GM18526 (cell line): ENCODE results near the gene NANOS2.

Source experiments
- POLR2A ChIP-seq: IDR thresholded peaks from 3 replicates; pipeline ENCODE4 v1.6.1; 2011; ENCODE audit not compliant: insufficient read length; ENCODE audit errors: extremely low read depth

The NANOS2 gene

DNA sequence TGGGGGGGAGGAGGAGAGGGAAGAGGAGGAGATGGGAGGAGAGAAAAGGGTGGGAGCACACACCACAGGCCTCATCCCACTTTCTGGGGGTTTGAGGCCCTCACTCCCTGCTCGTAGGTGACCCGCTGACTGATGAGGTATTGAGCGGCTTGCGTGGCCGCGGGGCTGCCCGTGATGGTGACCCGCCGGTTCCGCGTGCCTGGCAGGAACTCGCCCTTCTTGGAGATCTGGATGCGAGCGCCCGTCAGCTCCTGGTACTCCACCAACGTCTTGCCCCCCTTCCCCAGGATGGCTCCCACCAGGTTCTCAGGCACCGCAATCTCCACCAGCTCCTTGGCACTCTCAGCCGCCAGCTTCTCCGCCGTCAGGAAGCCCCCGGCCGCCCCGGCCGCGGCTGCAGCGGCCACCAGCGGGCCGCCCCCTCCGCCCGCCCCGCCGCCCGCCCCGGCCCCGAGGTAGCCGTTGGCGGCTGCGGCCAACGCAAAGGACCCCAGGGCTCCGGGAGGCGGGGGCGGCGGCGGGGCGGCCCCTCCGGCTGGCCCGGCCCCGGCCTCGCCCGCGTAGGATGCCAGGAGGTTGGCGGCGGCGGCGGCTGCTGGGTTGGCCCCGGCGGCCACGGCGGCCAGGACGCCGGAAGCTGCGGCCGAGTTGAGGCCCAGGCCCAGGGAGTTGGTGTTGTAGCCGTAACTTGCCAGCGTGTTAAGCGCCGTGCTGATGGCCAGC is 25.4 kb upstream of the NANOS2 start:
- TF ChIP-seq POLR2A: no peak

DNA sequence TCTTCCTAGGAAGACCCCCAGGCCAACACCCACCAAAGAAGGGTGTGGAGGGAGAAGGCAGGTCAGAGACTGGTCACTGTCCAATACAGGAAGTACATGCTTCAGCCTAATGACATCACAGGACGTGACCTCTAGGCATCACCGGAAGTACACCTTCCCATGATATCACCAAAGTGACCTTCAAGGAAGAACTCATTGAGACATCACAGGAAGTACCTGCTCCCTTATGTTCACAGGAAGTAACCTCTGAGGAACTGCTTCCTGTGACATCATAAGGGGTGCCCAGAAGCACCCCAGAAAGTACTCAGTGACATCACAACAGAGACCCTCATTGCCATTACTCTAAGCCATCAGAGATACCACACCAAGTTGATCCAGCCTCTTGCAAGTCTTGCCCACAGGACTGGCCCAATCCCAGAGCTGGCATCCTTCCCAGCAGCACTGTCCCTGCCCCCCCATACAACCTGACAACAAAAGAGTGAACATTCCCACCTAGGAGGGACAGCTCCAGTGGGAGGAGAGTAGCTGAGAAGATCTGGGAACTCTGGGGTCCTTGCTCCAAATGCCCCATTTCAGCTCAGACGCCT is 24.2 kb upstream of the NANOS2 start:
- no peak for TF ChIP-seq POLR2A

DNA sequence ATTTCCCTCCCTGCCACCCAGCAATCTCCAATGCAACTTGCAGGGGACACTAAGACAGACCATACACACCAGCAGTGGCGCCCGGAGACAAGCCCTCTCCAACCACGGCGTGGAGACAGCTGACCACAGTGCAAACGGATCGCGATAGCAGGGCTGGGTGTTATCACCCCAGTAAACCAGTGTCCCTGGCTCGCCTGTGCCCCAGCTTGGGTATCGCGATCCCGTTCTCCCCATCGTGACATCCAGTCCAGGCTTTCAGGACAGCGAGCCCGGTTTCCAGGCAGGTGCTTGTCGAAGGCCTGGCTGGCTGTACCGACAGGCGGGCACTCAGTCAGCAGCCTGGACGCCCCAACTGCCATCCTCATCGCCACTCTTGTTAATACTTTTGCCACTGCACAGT is 20.7 kb upstream of the NANOS2 start:
- no peak for TF ChIP-seq POLR2A

DNA sequence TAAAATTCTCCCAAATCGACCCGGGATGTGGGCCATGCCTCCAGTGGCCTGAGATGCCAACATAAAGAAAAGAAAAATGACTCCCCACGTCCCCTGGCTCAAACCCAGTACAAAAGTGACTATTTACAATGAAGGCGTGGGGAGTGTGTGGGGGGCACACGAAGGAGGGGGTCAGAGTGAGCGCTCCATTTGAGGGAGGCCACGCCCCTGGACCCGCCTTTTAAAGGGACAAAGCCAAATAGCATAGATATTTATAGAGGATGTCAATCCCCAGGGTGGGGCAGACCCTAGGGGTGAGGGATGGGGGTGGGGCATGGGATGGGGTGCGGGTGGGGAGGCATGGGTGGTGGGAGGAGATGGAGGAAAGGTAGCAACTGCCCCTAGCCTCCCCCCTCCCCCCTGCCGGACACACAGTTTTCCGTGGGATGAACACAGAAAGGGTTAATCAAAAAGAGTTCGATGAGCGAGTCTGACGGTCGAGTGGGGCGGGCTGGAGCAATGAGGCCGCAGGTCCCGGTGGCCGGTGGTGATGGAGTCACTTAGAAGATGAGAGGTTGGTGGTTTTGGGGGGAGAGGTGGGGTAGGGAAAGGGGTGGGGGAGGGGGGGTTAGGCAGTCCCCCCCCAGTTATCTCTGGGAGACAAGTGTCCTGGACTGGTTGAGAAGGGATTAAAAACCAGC is 20.1 kb upstream of the NANOS2 start:
- TF ChIP-seq POLR2A: no peak

DNA sequence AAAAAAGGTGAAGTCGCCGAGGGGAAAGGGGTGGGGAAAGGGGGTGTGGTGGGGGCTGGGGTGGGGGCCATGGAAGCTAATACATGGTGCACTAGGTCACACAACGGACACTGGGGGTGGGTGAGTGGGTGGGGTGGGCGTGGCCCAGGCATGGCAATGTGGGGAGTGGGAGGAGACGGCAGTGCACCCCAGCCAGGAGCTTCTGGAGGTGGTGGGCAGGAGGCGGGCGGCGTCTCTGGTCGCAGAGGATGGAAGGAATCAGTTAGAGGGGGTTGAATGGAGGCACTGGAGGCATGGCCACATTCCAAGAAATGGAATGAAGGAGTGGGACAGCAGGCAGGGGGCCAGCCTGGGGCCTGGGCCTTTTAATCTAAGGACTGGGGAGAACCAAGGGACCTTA is 19.2 kb upstream of the NANOS2 start:
- no peak for TF ChIP-seq POLR2A

DNA sequence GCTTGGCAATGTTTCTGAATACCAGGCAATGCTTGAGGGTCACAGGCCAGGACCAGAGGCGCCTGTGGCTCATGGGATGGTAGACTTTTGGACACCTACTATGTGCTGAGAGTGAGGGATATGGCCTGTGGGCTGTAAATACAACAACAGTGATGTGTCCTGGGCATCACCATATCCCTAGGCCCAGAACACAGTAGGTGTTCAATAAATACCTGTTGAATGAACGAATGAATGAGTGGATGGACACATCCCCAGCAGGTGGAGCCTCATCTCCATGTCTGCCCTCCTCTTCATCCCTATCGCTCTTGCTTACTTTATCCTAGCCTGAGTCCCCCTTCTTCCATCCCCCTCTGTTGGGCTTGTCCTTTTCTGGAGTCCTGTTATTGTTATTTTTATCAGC is 16.5 kb upstream of the NANOS2 start:
- TF ChIP-seq POLR2A: no peak

DNA sequence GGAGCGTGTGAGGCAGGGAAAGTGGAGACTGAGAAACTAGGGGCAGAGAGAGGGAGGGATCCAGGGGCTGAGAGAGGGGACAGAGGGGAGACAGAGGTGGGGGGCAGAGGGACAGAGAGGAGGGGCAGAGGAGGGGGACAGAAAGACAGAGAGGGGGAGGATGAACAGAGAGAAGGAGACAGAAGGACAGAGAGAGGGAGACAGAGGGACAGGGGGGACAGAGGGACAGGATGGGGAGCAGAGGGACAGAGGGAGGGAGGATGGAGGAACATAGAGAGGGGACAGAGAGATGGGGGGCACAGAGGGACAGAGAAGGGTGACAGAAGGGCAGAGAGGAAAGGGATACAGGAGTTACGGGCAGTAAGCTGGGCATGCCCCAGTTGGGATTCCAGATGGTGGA is 14.7 kb upstream of the NANOS2 start:
- TF ChIP-seq POLR2A: no peak

DNA sequence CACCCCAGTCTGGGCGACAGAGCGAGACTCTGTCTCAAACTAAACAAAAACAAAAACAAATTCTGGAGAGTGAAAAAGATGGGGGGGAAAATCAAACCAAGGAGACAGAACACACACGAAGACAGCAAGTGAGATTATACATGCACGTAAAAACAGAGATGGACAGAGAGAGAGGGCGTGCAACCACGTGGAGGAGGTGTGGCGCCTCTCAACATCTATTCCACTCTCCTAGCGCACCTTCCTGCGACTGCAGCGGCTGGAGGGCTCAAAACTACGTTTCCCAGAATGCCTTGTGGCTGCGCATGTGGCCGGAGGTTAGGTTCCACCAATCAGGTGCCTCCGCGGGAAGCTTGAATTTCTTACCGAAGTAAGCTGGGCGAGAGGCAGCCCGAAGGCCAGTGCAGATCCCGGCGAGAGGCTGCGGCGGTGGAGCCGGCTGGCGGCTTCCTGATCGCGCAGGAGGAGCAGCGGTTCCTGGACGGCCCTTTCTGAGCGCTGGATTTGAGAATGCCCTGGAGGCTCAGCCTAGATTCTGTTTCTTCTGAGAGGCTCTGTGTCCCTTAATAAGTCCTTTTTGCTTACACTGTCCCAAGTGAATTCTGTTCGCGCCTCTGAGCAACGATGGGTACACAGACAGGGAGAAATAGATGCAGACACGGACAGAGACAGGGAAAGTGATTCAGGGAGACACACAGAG is 13.1 kb upstream of the NANOS2 start:
- TF ChIP-seq POLR2A: peak; percentile 53

DNA sequence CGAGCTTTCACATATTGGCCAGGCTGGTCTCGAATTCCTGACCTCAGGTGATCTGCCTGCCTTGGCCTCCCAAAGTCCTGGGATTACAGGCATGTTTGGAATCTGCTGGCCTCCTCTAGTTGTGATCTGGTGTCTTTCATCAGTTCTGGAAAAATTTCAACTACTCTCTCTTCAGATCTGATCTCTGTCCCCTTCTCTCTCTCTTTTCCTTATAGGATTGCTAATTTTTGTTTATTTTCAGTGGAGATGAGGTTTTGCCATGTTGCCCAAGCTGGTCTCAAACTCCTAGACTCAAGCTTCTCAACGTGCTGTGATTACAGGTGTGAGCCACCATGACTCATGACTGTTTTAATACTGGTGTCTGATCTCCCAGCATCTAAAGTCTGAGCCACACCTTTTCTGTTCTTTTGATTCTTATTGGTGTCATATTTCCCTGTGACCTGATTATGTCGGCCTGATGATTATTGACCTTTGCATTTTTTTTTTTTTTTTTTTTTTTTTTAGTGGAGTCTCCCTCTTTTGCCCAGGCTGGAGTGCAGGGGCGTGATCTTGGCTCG is 10.4 kb upstream of the NANOS2 start:
- TF ChIP-seq POLR2A: no peak

DNA sequence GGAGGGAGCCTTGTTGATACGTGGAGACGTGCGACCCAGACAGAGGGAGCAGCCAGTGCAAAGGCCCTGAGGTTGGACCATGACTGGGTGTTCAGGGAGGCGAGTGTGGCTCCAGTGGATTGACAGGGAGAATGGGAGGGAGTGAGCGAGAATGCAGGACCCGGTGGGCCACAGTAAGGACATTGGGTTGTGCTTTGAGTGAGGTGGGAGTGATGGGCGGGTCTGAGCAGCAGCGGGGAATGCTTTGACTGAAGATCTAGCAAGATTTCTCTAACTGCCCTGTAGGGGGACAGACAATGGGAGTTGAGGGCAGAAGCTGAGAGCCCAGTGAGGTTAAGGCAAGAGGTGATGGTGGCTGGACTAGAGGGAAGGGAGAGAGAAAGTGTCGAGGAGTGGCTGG is 7.7 kb upstream of the NANOS2 start:
- no peak for TF ChIP-seq POLR2A

DNA sequence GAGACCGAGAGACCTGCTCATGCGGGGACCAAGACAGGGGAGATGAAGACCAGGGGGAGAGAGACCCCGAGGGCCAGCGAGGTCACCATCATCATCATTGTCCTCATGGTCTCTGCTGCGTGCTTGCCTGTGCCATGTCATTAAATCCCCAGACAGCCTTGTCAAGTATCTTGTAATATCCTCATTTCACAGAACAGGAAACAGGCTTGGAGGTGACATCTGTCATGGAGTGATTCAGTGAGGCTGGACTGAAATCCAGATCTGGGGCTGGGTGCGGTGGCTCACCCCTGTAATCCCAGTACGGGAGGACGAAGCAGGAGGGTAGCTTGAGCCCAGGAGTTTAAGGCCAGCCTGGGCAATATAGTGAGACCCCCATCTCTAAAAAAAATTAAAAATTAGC is 5.9 kb upstream of the NANOS2 start:
- TF ChIP-seq POLR2A: no peak

DNA sequence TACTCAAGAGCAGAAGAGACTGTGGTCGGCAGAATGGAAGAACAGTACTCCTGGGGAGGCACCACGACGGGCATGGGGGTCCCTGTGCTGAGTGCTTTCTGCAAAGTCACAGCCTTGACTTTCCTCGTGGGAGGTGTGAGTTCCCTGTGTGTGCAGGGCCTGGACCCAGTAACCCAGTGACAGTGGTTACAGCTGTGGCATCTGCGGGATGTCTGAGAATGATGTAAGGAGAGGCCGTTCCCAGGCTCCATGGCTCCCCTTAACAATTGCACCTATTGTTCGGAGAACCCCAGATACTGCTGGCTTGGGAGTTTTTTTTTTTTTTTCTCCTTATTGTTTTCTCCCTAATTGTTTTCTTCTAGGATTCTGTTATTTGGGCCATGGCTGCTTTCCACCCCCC is 5.1 kb upstream of the NANOS2 start:
- TF ChIP-seq POLR2A: no peak

DNA sequence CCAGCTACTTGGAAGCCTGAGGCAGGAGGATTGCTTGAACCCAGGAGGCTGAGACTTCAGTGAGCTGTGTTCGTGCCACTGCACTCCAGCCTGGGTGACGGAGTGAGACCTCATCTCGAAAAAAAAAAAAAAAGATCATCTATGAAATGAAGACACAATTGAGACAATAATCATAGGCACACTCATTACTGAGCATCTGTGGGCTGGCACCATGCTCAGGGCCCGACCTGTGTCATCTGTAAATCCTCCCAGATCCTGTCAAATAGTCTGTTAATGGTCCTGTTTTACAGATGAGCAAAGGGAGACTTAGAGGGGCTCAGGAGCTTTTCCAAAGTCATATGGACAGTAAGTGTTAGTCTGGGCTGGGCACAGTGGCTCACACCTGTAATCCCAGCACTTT is 4.1 kb upstream of the NANOS2 start:
- no peak for TF ChIP-seq POLR2A

DNA sequence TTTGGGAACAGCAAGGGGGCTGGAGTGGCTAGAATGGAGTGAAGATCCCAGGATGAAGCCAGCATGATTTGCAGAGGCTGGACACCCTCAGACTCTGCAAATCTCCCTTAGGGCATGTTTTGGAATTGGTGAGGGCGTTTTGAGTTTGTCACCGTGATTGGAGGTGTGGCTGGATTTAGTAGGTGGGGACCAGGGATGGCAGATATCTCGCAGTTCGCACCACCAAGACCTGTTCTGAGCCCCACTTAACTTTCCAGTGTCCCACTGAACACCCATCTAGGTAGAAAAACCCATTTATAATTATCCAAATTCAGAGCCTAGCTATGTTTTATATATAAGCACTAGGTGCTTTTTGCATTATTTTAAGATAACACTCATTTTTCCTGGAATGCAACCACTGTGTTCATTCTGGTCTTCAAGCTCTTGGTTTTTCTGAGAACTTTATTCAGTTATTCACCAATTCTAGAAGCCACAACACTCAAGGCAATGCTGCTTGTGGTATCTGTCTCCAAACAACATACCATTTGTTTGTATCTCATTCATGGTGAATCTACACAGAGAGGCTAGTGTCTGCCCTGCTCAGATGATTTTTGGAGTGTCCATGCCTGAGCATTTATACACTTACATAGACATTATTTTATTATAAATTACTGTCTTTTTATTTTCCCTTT is 3.0 kb upstream of the NANOS2 start:
- TF ChIP-seq POLR2A: no peak

DNA sequence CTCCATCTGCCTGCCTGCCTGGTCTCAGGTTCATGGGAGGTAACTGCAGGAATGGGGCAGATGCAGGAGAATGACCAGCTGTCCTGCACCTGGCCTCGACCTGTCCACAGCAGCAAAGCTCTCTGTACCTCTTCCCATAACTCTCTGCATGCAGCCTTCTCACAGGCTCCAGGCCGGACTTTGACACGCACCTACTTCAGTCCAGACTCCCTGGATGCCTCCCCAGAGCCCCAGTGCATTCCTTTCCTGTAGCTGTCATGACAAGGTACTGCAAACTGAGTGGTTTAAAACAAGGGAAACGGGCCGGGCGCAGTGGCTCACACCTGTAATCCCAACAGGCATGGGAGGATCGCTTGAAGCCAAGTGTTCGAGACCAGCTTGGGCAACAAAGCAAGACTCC is 3.3 kb downstream of the NANOS2 start:
- TF ChIP-seq POLR2A: no peak
